HEK293T (cell line): ENCODE data around the gene ORC3.

ENCODE experiments used
- ARNT ChIP-seq: fragments of 450-650 bp; IDR thresholded peaks from 2 replicates; pipeline ENCODE4 v1.6.1; 2017; ENCODE audit warnings: mild to moderate bottlenecking
- BHLHE40 ChIP-seq: fragments of 450-650 bp; IDR thresholded peaks from 2 replicates; pipeline ENCODE4 v1.6.1; 2016; ENCODE audit warnings: mild to moderate bottlenecking, moderate library complexity, borderline replicate concordance
- NFRKB ChIP-seq: fragments of 450-650 bp; IDR thresholded peaks from 2 replicates; pipeline ENCODE4 v1.6.1; 2016; ENCODE audit warnings: mild to moderate bottlenecking, moderate library complexity
- SUZ12 ChIP-seq: fragments of 450-650 bp; IDR thresholded peaks from 2 replicates; pipeline ENCODE4 v1.6.1; 2016; ENCODE audit warnings: mild to moderate bottlenecking
- TARDBP ChIP-seq: fragments of 450-650 bp; IDR thresholded peaks from 2 replicates; pipeline ENCODE4 v1.6.1; 2016
- ZNF384 ChIP-seq: fragments of 450-650 bp; IDR thresholded peaks from 2 replicates; pipeline ENCODE4 v1.6.1; 2016

- no peak for TF ChIP-seq ARNT
- no peak for TF ChIP-seq SUZ12
- TF ChIP-seq BHLHE40, result no peak
- no peak for TF ChIP-seq NFRKB
- TF ChIP-seq ZNF384, result no peak
- TF ChIP-seq TARDBP, result no peak
These were observed 16.5 kb upstream of the ORC3 start for GRCh38 chr6:87573307-87574024.
